ENCODE results near the gene KEL.

The KEL gene, protein sequence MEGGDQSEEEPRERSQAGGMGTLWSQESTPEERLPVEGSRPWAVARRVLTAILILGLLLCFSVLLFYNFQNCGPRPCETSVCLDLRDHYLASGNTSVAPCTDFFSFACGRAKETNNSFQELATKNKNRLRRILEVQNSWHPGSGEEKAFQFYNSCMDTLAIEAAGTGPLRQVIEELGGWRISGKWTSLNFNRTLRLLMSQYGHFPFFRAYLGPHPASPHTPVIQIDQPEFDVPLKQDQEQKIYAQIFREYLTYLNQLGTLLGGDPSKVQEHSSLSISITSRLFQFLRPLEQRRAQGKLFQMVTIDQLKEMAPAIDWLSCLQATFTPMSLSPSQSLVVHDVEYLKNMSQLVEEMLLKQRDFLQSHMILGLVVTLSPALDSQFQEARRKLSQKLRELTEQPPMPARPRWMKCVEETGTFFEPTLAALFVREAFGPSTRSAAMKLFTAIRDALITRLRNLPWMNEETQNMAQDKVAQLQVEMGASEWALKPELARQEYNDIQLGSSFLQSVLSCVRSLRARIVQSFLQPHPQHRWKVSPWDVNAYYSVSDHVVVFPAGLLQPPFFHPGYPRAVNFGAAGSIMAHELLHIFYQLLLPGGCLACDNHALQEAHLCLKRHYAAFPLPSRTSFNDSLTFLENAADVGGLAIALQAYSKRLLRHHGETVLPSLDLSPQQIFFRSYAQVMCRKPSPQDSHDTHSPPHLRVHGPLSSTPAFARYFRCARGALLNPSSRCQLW

DNA sequence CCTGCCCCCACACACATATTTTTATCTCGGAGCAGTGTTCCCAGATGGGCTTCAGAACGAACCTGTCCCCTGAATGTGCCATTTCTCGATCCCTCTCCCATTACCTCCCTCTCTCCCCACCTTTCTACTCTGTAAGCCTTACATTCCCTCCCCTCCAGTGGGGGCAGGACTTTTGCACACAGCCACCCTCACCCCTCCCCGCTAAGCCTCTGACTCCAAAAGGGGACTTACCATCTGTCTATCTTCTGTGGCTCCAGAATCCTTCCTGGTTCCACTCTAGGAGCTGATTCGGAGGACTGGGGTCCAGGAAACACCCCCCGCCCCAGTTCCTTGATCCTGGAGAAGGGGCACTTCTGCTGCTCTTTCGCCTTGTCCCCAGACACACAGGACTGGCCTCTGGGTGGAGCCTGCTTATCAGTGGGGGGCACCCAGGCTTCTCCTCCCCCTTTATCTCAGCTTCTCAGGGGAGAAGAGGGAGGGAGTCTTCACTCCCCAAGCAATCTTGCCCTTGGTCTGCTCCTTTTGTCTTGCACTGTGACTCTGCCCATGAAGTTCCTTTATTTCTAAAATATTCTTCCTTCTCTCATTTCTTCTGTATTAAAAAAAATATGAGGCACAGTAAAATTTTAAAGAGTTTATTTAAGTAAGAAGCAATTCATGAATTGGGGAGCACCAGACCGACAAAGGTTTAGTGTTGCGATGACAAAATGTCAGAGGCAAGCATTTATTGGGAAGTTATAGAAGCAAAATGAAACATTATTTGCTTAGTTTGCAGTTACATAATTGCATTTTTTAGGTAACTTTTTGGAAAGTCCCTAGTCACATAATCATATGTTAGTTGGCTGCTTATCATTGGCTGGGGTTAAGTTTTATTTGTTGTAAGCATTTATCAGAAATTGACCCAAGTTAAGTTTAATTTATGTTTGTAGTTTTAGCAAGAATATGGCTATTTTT is at the start of gene KEL:
TSS of gene KEL (minus strand) at position 391 of the 954 bp plus-strand sequence. CDS start at position 234, 157 bp downstream.
- H3K27me3 ChIP-seq (ENCODE audit: control insufficient read depth, insufficient read depth, low read length): no peaks in the 10 kb centered on the region
- H3K27ac ChIP-seq (ENCODE audit: low read depth, low read length): no peak within 1 kb of the TSS
- no peak within 1 kb of the TSS for H3K4me3 ChIP-seq (ENCODE audit: low read length)
- no peaks in the 10 kb centered on the region for H3K36me3 ChIP-seq (ENCODE audit: control insufficient read depth, insufficient read depth, low read length)
- no peaks in the 10 kb centered on the region for H3K4me1 ChIP-seq (ENCODE audit: control insufficient read depth, insufficient read depth, low read length)
- H3K9ac ChIP-seq (ENCODE audit: low read length): no peak within 1 kb of the TSS

DNA sequence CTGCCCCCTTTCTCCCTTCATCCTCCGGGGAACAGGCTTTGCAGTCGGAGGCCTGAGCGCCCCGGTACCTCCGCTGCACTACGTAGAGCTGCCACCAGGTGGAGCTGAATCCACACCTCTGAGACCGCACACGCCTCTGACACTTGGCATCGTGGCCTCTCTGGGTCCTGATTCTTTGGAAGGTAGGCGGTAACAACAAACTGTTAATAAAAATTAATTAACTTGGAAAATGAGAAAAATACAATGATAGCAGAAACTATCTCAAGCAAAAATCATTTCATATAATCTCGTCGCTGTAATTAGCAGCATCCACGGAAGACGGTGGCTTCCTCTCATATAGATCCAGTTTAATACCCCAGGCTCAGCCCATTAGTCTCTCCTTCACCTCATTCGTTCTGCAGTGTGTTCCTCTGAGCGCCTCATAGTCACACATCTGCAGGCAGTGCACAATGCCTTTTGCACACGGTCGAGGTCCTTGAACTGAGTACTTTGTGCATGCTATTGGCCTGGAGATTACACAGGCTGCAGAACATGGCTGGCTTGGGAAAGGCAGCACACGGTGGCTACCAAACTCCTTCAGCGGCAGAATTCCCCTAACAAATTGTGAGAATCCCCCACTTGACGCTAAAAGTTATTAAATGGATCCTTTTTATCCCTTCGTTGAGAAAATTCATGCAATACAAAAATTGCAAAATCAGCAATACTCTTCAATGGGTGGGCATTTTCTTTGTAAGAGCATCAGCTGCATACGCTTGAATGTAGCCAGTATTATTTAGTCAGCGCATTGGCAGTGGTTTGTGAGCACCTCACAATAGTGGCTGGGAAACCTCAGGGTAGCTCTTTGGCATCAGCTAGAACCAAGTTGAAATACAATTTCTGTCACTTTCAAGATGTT is 46.1 kb upstream of the KEL start:
- no peaks in the 10 kb centered on the region for H3K36me3 ChIP-seq (ENCODE audit: control insufficient read depth, insufficient read depth, low read length)
- H3K4me3 ChIP-seq (ENCODE audit: low read length): no peak overlapping the region
- no peak overlapping the region for H3K9ac ChIP-seq (ENCODE audit: low read length)
- no peaks in the 10 kb centered on the region for H3K4me1 ChIP-seq (ENCODE audit: control insufficient read depth, insufficient read depth, low read length)
- H3K27me3 ChIP-seq (ENCODE audit: control insufficient read depth, insufficient read depth, low read length): no peaks in the 10 kb centered on the region
- no peak overlapping the region for H3K27ac ChIP-seq (ENCODE audit: low read depth, low read length)

DNA sequence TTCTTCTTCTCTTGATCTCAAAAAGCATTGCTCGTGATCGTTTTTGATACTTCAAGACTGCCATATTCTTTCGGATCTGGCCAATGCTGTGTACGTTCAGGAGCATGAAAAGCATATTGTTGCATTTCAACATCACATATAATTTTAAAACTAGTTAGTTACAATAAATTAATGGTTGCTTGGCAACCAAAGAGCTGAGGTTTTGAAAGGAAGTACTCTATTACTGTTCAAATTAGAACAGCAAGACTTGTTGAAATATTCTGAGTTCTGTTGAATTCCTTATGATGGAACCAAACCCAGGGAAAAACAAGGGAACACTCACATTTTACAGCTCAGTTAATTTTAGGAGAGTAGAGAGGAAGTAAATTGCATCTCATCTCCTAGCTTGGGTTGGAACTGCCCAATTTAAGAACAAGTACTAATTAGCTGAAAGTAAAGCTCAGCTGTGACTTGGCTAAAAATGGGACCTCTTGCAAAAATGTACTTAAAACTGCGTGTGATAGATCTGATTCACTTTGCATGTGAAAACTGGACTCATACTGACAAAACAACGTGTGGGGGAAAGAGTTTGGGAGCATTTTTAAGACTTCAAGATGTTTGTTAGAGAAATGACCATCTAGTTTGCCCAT is 43.6 kb upstream of the KEL start:
- Histone ChIP-seq H3K9ac (ENCODE audit: low read length) (no peak overlapping the region), H3K27ac (ENCODE audit: low read depth, low read length) (no peak overlapping the region), H3K4me3 (ENCODE audit: low read length) (no peak overlapping the region), H3K4me1 (ENCODE audit: control insufficient read depth, insufficient read depth, low read length) (no peaks in the 10 kb centered on the region), H3K36me3 (ENCODE audit: control insufficient read depth, insufficient read depth, low read length) (no peaks in the 10 kb centered on the region), H3K27me3 (ENCODE audit: control insufficient read depth, insufficient read depth, low read length) (no peaks in the 10 kb centered on the region)

DNA sequence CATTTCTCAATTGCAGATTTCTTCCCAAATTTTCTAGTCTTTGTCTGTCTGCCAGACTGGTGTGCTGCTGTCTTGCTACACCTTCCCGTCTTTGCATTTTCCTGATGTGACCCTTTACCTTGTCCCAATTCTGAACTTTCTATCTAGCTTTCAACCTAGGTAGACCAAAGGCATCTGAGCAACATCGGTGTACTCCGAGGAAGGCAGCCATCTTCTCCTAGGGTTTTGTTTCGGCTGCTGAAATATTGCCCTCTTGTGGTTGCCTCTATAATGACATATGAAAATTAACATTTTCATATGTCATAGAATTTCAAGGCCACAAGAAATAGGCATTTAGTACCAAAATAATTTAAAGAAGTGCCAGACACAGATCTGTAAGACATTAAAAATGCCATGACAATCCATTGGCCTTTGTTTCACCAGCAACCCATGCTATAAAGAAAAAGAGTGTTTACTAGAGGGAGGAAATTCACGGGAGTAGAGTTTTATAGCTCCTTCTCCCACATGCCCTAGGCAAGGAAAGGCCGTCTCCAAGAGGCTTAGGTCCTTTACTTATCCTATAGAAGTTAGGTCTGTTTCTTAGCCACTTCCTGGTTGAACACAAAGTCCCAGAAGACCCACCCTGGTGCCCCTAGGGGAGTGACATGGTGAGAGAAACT is 41.4 kb upstream of the KEL start:
- H3K9ac ChIP-seq (ENCODE audit: low read length): no peak overlapping the region
- H3K27me3 ChIP-seq (ENCODE audit: control insufficient read depth, insufficient read depth, low read length): no peaks in the 10 kb centered on the region
- no peaks in the 10 kb centered on the region for H3K36me3 ChIP-seq (ENCODE audit: control insufficient read depth, insufficient read depth, low read length)
- no peak overlapping the region for H3K27ac ChIP-seq (ENCODE audit: low read depth, low read length)
- no peaks in the 10 kb centered on the region for H3K4me1 ChIP-seq (ENCODE audit: control insufficient read depth, insufficient read depth, low read length)
- H3K4me3 ChIP-seq (ENCODE audit: low read length): peak overlapping the region; percentile 20

DNA sequence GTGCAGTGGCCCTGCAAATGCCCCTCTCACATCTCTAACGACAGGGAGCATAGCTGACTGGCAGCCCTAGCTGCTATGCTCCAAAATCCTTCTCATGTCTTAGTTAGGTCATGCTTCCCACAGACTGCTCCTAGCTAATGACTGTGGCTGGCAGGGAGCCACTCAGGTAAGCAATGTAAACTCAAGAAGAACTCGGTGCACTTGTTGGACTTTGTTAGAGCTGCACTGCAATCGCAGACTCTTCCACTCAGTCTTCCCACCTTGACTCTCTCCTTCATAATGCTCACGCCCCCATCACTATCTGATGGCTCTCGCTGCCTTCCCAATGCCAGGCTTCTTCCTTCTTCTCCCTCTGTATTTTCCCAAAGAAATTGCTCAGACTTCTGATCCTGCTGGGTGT is 40.7 kb upstream of the KEL start:
- Histone ChIP-seq H3K4me1 (ENCODE audit: control insufficient read depth, insufficient read depth, low read length) (no peaks in the 10 kb centered on the region), H3K4me3 (ENCODE audit: low read length) (peak overlapping the region; percentile 20), H3K36me3 (ENCODE audit: control insufficient read depth, insufficient read depth, low read length) (no peaks in the 10 kb centered on the region), H3K9ac (ENCODE audit: low read length) (no peak overlapping the region), H3K27me3 (ENCODE audit: control insufficient read depth, insufficient read depth, low read length) (no peaks in the 10 kb centered on the region), H3K27ac (ENCODE audit: low read depth, low read length) (no peak overlapping the region)

DNA sequence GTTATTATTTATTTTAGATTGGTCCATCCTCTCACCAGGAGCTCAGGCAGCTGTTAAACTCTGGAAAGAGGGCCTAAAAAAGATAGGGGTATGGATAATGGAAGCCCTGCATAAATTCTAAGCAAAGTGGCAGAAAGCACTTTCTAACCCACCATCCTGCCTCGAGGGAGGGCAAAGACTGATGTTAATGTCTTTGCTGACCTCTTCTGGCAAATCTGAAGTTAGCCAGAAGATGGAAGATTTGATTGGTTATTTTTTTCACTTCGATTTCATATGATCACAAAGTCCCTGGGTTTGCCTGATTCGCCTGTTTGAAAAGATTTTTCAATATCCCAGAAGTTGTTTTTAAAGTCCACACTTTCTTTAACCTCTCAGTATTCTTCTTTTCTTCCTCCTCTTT is 39.9 kb upstream of the KEL start:
- Histone ChIP-seq H3K4me1 (ENCODE audit: control insufficient read depth, insufficient read depth, low read length) (no peaks in the 10 kb centered on the region), H3K9ac (ENCODE audit: low read length) (no peak overlapping the region), H3K27ac (ENCODE audit: low read depth, low read length) (no peak overlapping the region), H3K36me3 (ENCODE audit: control insufficient read depth, insufficient read depth, low read length) (no peaks in the 10 kb centered on the region), H3K4me3 (ENCODE audit: low read length) (no peak overlapping the region), H3K27me3 (ENCODE audit: control insufficient read depth, insufficient read depth, low read length) (no peaks in the 10 kb centered on the region)

DNA sequence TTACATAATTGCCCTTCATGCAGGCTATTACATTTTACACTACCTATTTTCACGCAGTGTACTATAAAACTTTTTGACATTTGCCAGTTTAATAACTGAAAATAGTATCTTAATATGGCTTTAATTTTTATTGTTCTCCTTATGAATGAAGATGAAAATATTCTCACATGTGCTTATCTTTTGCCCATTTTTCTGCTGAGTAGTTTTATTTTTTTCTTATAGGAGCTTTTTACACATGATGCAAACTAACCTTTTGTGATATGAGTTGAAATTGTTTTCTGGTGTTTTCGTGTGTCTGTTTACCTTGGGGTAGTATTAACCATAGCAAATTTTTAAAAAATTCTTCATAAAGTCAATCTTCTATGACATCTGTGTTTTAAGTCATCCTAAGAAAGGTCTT is 38.5 kb upstream of the KEL start:
- Histone ChIP-seq H3K4me3 (ENCODE audit: low read length) (no peak overlapping the region), H3K27ac (ENCODE audit: low read depth, low read length) (no peak overlapping the region), H3K36me3 (ENCODE audit: control insufficient read depth, insufficient read depth, low read length) (no peaks in the 10 kb centered on the region), H3K9ac (ENCODE audit: low read length) (no peak overlapping the region), H3K4me1 (ENCODE audit: control insufficient read depth, insufficient read depth, low read length) (no peaks in the 10 kb centered on the region), H3K27me3 (ENCODE audit: control insufficient read depth, insufficient read depth, low read length) (no peaks in the 10 kb centered on the region)

DNA sequence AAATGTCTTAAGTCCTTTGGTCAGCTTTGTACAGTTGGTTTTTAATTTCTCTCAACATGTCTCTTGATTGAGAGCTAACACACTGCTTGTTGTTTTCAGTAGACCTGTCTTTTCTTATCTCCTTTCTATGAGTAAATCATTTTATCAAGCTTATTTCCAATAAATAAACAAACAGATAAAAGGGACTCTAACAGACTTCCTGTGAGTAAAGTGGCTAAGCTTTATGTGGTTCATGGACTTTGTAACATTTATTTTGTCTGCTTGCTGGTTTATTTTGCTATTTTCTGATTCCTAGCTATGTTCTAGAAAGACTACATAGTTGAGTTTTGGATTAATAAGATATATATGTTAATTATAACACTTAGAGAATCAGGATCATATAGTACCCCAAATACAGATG is 37.6 kb upstream of the KEL start:
- no peaks in the 10 kb centered on the region for H3K36me3 ChIP-seq (ENCODE audit: control insufficient read depth, insufficient read depth, low read length)
- no peak overlapping the region for H3K9ac ChIP-seq (ENCODE audit: low read length)
- no peaks in the 10 kb centered on the region for H3K27me3 ChIP-seq (ENCODE audit: control insufficient read depth, insufficient read depth, low read length)
- H3K4me3 ChIP-seq (ENCODE audit: low read length): no peak overlapping the region
- H3K27ac ChIP-seq (ENCODE audit: low read depth, low read length): no peak overlapping the region
- no peaks in the 10 kb centered on the region for H3K4me1 ChIP-seq (ENCODE audit: control insufficient read depth, insufficient read depth, low read length)

DNA sequence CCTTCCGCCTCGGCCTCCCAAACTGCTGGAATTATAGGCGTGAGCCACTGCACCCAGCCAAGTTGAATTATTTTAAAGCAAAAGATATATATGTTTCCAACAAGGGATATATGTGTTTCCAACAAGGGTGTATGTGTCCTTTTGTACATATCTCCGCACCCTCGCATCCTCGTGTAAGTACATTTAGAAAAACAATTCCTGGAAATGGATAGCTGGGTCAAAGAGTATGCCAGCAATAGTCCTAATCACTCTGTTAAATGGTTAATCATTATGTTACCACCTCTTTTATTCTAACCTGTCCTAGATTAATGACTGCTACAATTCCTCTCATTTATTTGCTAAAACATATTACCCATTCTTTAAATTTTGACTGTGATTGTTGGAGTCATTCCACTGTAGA is 36.8 kb upstream of the KEL start:
- no peaks in the 10 kb centered on the region for H3K36me3 ChIP-seq (ENCODE audit: control insufficient read depth, insufficient read depth, low read length)
- no peaks in the 10 kb centered on the region for H3K27me3 ChIP-seq (ENCODE audit: control insufficient read depth, insufficient read depth, low read length)
- H3K27ac ChIP-seq (ENCODE audit: low read depth, low read length): no peak overlapping the region
- no peak overlapping the region for H3K9ac ChIP-seq (ENCODE audit: low read length)
- no peak overlapping the region for H3K4me3 ChIP-seq (ENCODE audit: low read length)
- H3K4me1 ChIP-seq (ENCODE audit: control insufficient read depth, insufficient read depth, low read length): no peaks in the 10 kb centered on the region

DNA sequence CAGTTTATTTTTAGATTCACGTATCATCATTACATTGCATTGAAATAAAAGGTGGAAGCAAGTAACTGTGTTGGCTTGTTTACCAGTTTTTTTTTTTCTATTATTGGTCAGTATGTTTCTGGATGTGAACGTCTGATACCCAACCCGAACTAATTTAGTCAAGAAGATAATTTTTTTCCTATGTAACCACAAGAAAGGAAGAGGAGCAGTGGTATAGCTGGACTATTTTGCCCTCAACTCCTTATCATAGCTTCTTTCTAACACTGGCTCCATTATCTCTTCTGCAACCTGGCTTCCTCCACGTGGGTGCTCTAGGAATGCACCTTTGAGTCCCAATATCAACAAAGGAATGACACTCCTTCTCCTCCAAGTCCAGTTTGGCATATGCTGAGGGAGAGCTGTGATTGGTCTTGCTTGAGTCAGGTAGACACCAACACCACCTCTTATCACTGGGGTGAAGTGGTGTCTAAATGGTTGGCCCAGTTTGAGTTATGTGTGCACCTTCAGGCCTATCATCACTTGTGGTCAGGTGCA is 35.4 kb upstream of the KEL start:
- Histone ChIP-seq H3K4me1 (ENCODE audit: control insufficient read depth, insufficient read depth, low read length) (no peaks in the 10 kb centered on the region), H3K4me3 (ENCODE audit: low read length) (no peak overlapping the region), H3K36me3 (ENCODE audit: control insufficient read depth, insufficient read depth, low read length) (no peaks in the 10 kb centered on the region), H3K27ac (ENCODE audit: low read depth, low read length) (no peak overlapping the region), H3K9ac (ENCODE audit: low read length) (no peak overlapping the region), H3K27me3 (ENCODE audit: control insufficient read depth, insufficient read depth, low read length) (no peaks in the 10 kb centered on the region)

DNA sequence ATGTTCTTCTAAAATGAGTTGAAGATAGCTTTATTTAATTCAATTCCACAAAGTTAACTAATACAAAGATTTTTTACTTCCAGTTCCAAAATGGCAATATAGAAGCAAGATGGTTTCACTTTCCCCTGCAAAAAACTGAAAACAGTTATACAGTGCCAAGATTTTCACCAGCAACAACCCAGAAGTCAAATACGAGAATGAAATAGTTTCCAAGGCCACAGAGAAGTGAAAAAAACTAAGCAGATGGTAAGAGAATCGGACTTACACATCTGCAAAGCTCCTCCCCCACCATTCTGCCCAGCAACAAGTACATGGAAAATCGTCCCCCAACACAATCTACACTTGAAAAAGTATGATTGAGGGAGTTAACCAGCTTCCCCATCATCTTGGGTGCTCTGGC is 30.3 kb upstream of the KEL start:
- Histone ChIP-seq H3K4me3 (ENCODE audit: low read length) (no peak overlapping the region), H3K4me1 (ENCODE audit: control insufficient read depth, insufficient read depth, low read length) (no peaks in the 10 kb centered on the region), H3K27me3 (ENCODE audit: control insufficient read depth, insufficient read depth, low read length) (no peaks in the 10 kb centered on the region), H3K36me3 (ENCODE audit: control insufficient read depth, insufficient read depth, low read length) (no peaks in the 10 kb centered on the region), H3K9ac (ENCODE audit: low read length) (no peak overlapping the region), H3K27ac (ENCODE audit: low read depth, low read length) (no peak overlapping the region)
